ENCODE measurements around the gene TADA3. TPM values are rescaled to one million over a fixed set of nuclear protein-coding genes. Genes with fewer than 3 reads are reported as not detected.

The TADA3 gene
- total and polyA plus RNA-seq, 9 of the 15 experiments (the other 6 are each of a cell fraction or from before 2014, with no cell fraction given): 4.1 to 110 (median 74.8) TPM

- TF ChIP-seq RERE (CRISPR knock-in tag; IDR thresholded peaks at IDR 0.05; ENCODE audit: borderline replicate concordance) (0 out of 2 replicates have a peak, but pooled peaks have one; percentile 15), MAX (CRISPR knock-in tag; IDR thresholded peaks at IDR 0.05) (peak; percentile 61), STAT5B (CRISPR knock-in tag; IDR thresholded peaks at IDR 0.05) (no peak), RBM14 (IDR thresholded peaks at IDR 0.05; ENCODE audit: borderline replicate concordance, insufficient read depth, low read depth, low read length) (0 out of 2 replicates have a peak, but pooled peaks have one; percentile 66), ZFX (CRISPR knock-in tag; IDR thresholded peaks at IDR 0.05) (peak; percentile 90), CBX1 (IDR thresholded peaks at IDR 0.05; ENCODE audit: low read depth) (peak; percentile 52; the same call in 1 of the 2 replicates), SETDB1 (IDR thresholded peaks at IDR 0.05; ENCODE audit: low read length) (no peak), ELF1 (tag; IDR thresholded peaks at IDR 0.05) (peak; percentile 69), ZNF354B (CRISPR knock-in tag; IDR thresholded peaks at IDR 0.05) (no peak), CSDE1 (IDR thresholded peaks at IDR 0.05) (no peak; a peak in 1 of 4 replicates), CHD1 (IDR thresholded peaks at IDR 0.05; ENCODE audit: low read length) (peak; percentile 94), ZSCAN29 (IDR thresholded peaks at IDR 0.05) (no peak), XRCC4 (IDR thresholded peaks at IDR 0.05; ENCODE audit: extremely low read depth, insufficient read depth, insufficient read length) (no peak), SIRT6 (IDR thresholded peaks at IDR 0.05; ENCODE audit: low read depth, low read length) (peak; percentile 24), NFRKB (IDR thresholded peaks at IDR 0.05; ENCODE audit: low read depth) (peak; percentile 65; the same call in 1 of the 2 replicates), JUNB (CRISPR knock-in tag; conservative IDR thresholded peaks at IDR 0.05) (no peak), GTF2E2 (tag; IDR thresholded peaks at IDR 0.05) (peak; percentile 84), RBM17 (IDR thresholded peaks at IDR 0.05; ENCODE audit: borderline replicate concordance, low read depth, low read length) (no peak), LCOR (CRISPR knock-in tag; IDR thresholded peaks at IDR 0.05) (peak; percentile 48; the same call in 1 of the 2 replicates), PYGO2 (tag; IDR thresholded peaks at IDR 0.05) (no peak), ETS2 (tag; IDR thresholded peaks at IDR 0.05; ENCODE audit: borderline replicate concordance, poor library complexity, severe bottlenecking) (no peak), NR2C2 (CRISPR knock-in tag; IDR thresholded peaks at IDR 0.05) (no peak), NR2C2 (tag; IDR thresholded peaks at IDR 0.05) (no peak), SMAD1 (IDR thresholded peaks at IDR 0.05; ENCODE audit: low read depth, low read length, partially characterized antibody) (peak; percentile 6), BRD9 (IDR thresholded peaks at IDR 0.05; ENCODE audit: low read depth, partially characterized antibody) (no peak)
These were observed 998 bp upstream of the TADA3 start (continued) for GRCh38 chr3:9793161-9793781.

Measured in K562 (cell line).